DOHH2 (cell line): ENCODE results near the gene NPEPL1.

Source experiments
- CTCF ChIP-seq: fragments of 200-600 bp; sonication (generic); IDR thresholded peaks from one replicate; pipeline ENCODE4 v1.5.1; 2014; ENCODE audit warnings: antibody characterized with exemption, mild to moderate bottlenecking, low read depth, low read length; ENCODE audit not compliant: poor library complexity, severe bottlenecking
- EZH2phosphoT487 ChIP-seq: fragments of 200-600 bp; sonication (generic); IDR thresholded peaks from 2 replicates; pipeline ENCODE4 v1.6.1; 2017; ENCODE audit warnings: borderline replicate concordance, mild to moderate bottlenecking, antibody characterized with exemption, low read length, moderate library complexity, mixed read lengths

DNA sequence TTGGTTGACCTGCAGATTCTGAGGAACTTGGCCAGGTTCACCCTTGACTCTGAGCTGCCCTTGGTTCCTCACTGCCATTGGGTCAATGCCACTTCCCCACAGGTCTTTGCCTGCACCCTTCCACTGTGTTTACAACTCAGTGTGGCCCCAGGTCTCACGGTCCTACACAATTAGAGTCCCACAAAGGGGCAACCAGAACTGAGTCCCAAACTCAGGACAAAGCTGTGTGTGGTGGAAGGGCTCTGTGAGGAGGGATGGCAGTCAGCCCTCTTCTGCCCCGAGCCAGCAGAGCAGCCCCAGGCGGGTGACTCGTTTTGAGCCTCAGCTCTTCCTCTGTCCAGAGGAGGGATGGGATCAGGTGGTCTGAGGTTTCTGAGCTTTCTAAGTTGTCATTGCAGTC lies 69.5 kb downstream of the NPEPL1 start:
- TF ChIP-seq CTCF: no peak
- no peak for TF ChIP-seq EZH2phosphoT487
